MM.1S (cell line): ENCODE results near the gene PNMA8C.

Experiments used
- CTCF ChIP-seq: fragments of 300-600 bp; sonication (generic); IDR thresholded peaks from 2 replicates; pipeline ENCODE4 v1.5.1; 2016; ENCODE audit warnings: antibody characterized with exemption, low read length, mixed read lengths
- EZH2 ChIP-seq: fragments of 300-600 bp; sonication (generic); optimal IDR thresholded peaks from 2 replicates; pipeline ENCODE3; 2017; ENCODE audit warnings: low read depth, mild to moderate bottlenecking, antibody characterized with exemption, low read length, mixed read lengths

- TF ChIP-seq EZH2 (no peak), CTCF (no peak)
Measured at GRCh38 chr19:46426506-46427162, 2.1 kb downstream of the PNMA8C start.
